LNCAP (cell line): ENCODE results near the gene TNFSF13B.

ENCODE experiments used
- CTCF ChIP-seq: fragments of 450-650 bp; IDR thresholded peaks from 2 replicates; pipeline ENCODE4 v1.5.1; 2017; ENCODE audit warnings: mild to moderate bottlenecking

Gene TNFSF13B

GRCh38 chr13:108289819-108290218 lies 20.3 kb downstream of the TNFSF13B start:
- no peak for TF ChIP-seq CTCF

- TF ChIP-seq CTCF, result no peak
Measured at GRCh38 chr13:108297114-108297513, 27.6 kb downstream of the TNFSF13B start.

GRCh38 chr13:108302279-108302678 lies 32.8 kb downstream of the TNFSF13B start:
- TF ChIP-seq CTCF, result no peak

GRCh38 chr13:108304170-108305016 lies 34.9 kb downstream of the TNFSF13B start:
- no peak for TF ChIP-seq CTCF

- no peak for TF ChIP-seq CTCF
Measured at GRCh38 chr13:108305655-108306054, 36.1 kb downstream of the TNFSF13B start.

- no peak for TF ChIP-seq CTCF
Measured at GRCh38 chr13:108306860-108307259, 37.3 kb downstream of the TNFSF13B start.

GRCh38 chr13:108313382-108313781 lies 43.9 kb downstream of the TNFSF13B start:
- no peak for TF ChIP-seq CTCF

- TF ChIP-seq CTCF, result no peak
Measured at GRCh38 chr13:108315273-108315672, 45.8 kb downstream of the TNFSF13B start.
